Activated naive CD4-positive, alpha-beta T cell treated with anti-CD3 and anti-CD28 coated beads, Interleukin-2, amount 50 U/mL, for 24 hours (primary cell): Measurements from ENCODE around the gene SMIM35.

Source experiments
- H3K27ac Mint-ChIP-seq: one replicate; pipeline ENCODE4 v1.8.0; 2021; ENCODE audit warnings: mild to moderate bottlenecking, mixed read lengths
- H3K27me3 Mint-ChIP-seq: one replicate; pipeline ENCODE4 v1.8.0; 2021; ENCODE audit warnings: mixed read lengths
- H3K36me3 Mint-ChIP-seq: one replicate; pipeline ENCODE4 v1.8.0; 2021; ENCODE audit warnings: mixed read lengths
- H3K4me1 Mint-ChIP-seq: one replicate; pipeline ENCODE4 v1.8.0; 2021; ENCODE audit warnings: mixed read lengths
- H3K4me3 Mint-ChIP-seq: one replicate; pipeline ENCODE4 v1.8.0; 2021; ENCODE audit warnings: mild to moderate bottlenecking, mixed read lengths
- H3K9me3 Mint-ChIP-seq: one replicate; pipeline ENCODE4 v1.8.0; 2021; ENCODE audit warnings: mixed read lengths

SMIM35 gene

GRCh38 chr11:118115048-118115447, 28.3 kb upstream of the SMIM35 start:
- H3K27ac Mint-ChIP-seq = no peak overlapping the region
- no peak overlapping the region for H3K4me3 Mint-ChIP-seq

GRCh38 chr11:118114266-118114665, 27.5 kb upstream of the SMIM35 start:
- Mint-ChIP-seq H3K4me3 (no peak overlapping the region), H3K9me3 (no peaks in the 10 kb centered on the region), H3K36me3 (no peaks in the 10 kb centered on the region), H3K27ac (no peak overlapping the region), H3K27me3 (peaks cover 2% of the 10 kb centered on the region), H3K4me1 (no peaks in the 10 kb centered on the region)

More at GRCh38 chr11:118115048-118115447, 28.3 kb upstream of the SMIM35 start:
- Mint-ChIP-seq H3K27me3 (peaks cover 2% of the 10 kb centered on the region), H3K36me3 (no peaks in the 10 kb centered on the region), H3K4me1 (no peaks in the 10 kb centered on the region), H3K9me3 (no peaks in the 10 kb centered on the region)

GRCh38 chr11:118112711-118113430, 26.1 kb upstream of the SMIM35 start:
- no peak overlapping the region for H3K27ac Mint-ChIP-seq
- H3K27me3 Mint-ChIP-seq = peaks cover 2% of the 10 kb centered on the region
- no peaks in the 10 kb centered on the region for H3K36me3 Mint-ChIP-seq
- H3K4me1 Mint-ChIP-seq = no peaks in the 10 kb centered on the region
- no peaks in the 10 kb centered on the region for H3K9me3 Mint-ChIP-seq
- H3K4me3 Mint-ChIP-seq = no peak overlapping the region

- H3K27ac Mint-ChIP-seq = no peak overlapping the region
- no peaks in the 10 kb centered on the region for H3K4me1 Mint-ChIP-seq
- no peaks in the 10 kb centered on the region for H3K36me3 Mint-ChIP-seq
- no peaks in the 10 kb centered on the region for H3K9me3 Mint-ChIP-seq
- H3K27me3 Mint-ChIP-seq = no peaks in the 10 kb centered on the region
- H3K4me3 Mint-ChIP-seq = no peak overlapping the region
Measured at GRCh38 chr11:118111744-118112035, 24.9 kb upstream of the SMIM35 start.

- H3K27me3 Mint-ChIP-seq = no peaks in the 10 kb centered on the region
- H3K9me3 Mint-ChIP-seq = no peaks in the 10 kb centered on the region
- H3K36me3 Mint-ChIP-seq = no peaks in the 10 kb centered on the region
- no peak overlapping the region for H3K4me3 Mint-ChIP-seq
- no peaks in the 10 kb centered on the region for H3K4me1 Mint-ChIP-seq
- H3K27ac Mint-ChIP-seq = no peak overlapping the region
Measured at GRCh38 chr11:118111019-118111743, 24.4 kb upstream of the SMIM35 start.

- Mint-ChIP-seq H3K9me3 (no peaks in the 10 kb centered on the region), H3K4me1 (no peaks in the 10 kb centered on the region), H3K36me3 (no peaks in the 10 kb centered on the region), H3K27ac (no peak overlapping the region), H3K27me3 (no peaks in the 10 kb centered on the region), H3K4me3 (no peak overlapping the region)
Measured at GRCh38 chr11:118109231-118109630, 22.5 kb upstream of the SMIM35 start.

- no peaks in the 10 kb centered on the region for H3K36me3 Mint-ChIP-seq
Measured at GRCh38 chr11:118108513-118108912, 21.8 kb upstream of the SMIM35 start.

GRCh38 chr11:118106789-118107335, 20.1 kb upstream of the SMIM35 start:
- H3K27me3 Mint-ChIP-seq = no peaks in the 10 kb centered on the region
- no peak overlapping the region for H3K27ac Mint-ChIP-seq
- no peak overlapping the region for H3K4me3 Mint-ChIP-seq
- H3K4me1 Mint-ChIP-seq = no peaks in the 10 kb centered on the region
- no peaks in the 10 kb centered on the region for H3K36me3 Mint-ChIP-seq
- H3K9me3 Mint-ChIP-seq = no peaks in the 10 kb centered on the region

More at GRCh38 chr11:118108513-118108912, 21.8 kb upstream of the SMIM35 start:
- Mint-ChIP-seq H3K4me3 (no peak overlapping the region), H3K27ac (no peak overlapping the region), H3K27me3 (no peaks in the 10 kb centered on the region), H3K4me1 (no peaks in the 10 kb centered on the region), H3K9me3 (no peaks in the 10 kb centered on the region)

- Mint-ChIP-seq H3K9me3 (no peaks in the 10 kb centered on the region), H3K4me3 (no peak overlapping the region), H3K36me3 (no peaks in the 10 kb centered on the region), H3K4me1 (no peaks in the 10 kb centered on the region), H3K27me3 (no peaks in the 10 kb centered on the region), H3K27ac (no peak overlapping the region)
Measured at GRCh38 chr11:118105657-118106305, 19.0 kb upstream of the SMIM35 start.

GRCh38 chr11:118104491-118104890, 17.7 kb upstream of the SMIM35 start:
- H3K9me3 Mint-ChIP-seq = no peaks in the 10 kb centered on the region
- no peak overlapping the region for H3K4me3 Mint-ChIP-seq
- H3K36me3 Mint-ChIP-seq = no peaks in the 10 kb centered on the region
- H3K27me3 Mint-ChIP-seq = no peaks in the 10 kb centered on the region
- no peaks in the 10 kb centered on the region for H3K4me1 Mint-ChIP-seq
- H3K27ac Mint-ChIP-seq = no peak overlapping the region

GRCh38 chr11:118102721-118103261, 16.0 kb upstream of the SMIM35 start:
- no peaks in the 10 kb centered on the region for H3K9me3 Mint-ChIP-seq
- no peak overlapping the region for H3K27ac Mint-ChIP-seq
- no peaks in the 10 kb centered on the region for H3K4me1 Mint-ChIP-seq
- H3K27me3 Mint-ChIP-seq = no peaks in the 10 kb centered on the region
- H3K36me3 Mint-ChIP-seq = no peaks in the 10 kb centered on the region
- no peak overlapping the region for H3K4me3 Mint-ChIP-seq

GRCh38 chr11:118100691-118101232, 14.0 kb upstream of the SMIM35 start:
- Mint-ChIP-seq H3K27ac (no peak overlapping the region), H3K36me3 (no peaks in the 10 kb centered on the region), H3K4me1 (no peaks in the 10 kb centered on the region), H3K27me3 (no peaks in the 10 kb centered on the region), H3K4me3 (no peak overlapping the region), H3K9me3 (no peaks in the 10 kb centered on the region)

GRCh38 chr11:118099838-118100556, 13.2 kb upstream of the SMIM35 start:
- Mint-ChIP-seq H3K9me3 (no peaks in the 10 kb centered on the region), H3K27ac (no peak overlapping the region), H3K27me3 (no peaks in the 10 kb centered on the region), H3K36me3 (no peaks in the 10 kb centered on the region), H3K4me3 (no peak overlapping the region), H3K4me1 (no peaks in the 10 kb centered on the region)

- Mint-ChIP-seq H3K4me1 (no peaks in the 10 kb centered on the region), H3K27ac (no peak overlapping the region), H3K36me3 (no peaks in the 10 kb centered on the region), H3K27me3 (no peaks in the 10 kb centered on the region), H3K4me3 (no peak overlapping the region), H3K9me3 (no peaks in the 10 kb centered on the region)
Measured at GRCh38 chr11:118098996-118099837, 12.5 kb upstream of the SMIM35 start.
